GM18870 (cell line): ENCODE data around the gene EDA.

Experiments used
- ATAC-seq: cut with Tn5 transposase; IDR thresholded peaks from one replicate; pipeline ENCODE4 v1.9.1; 2021; ENCODE audit warnings: moderate library complexity; ENCODE audit not compliant: unreplicated experiment

EDA gene

DNA sequence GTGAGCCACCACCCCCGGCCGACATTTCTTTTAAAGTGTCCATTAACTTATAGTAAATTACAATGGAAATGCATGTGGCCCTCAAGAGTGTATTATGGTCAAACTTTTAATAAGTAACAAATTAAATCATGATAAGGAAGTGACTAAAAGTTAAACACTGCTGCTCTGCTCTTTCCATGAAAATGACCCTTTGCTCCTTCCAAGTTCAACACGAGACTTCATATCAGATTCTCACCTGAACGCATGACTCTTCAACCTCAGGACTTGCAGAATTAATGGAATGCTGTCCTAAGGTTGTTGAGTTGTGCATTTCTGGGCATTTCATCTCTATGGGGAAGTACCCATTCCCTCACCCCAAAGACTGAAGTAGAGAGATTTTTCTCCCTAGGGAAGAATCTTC, 406.7 kb downstream of the EDA start:
- ATAC-seq: no peak

DNA sequence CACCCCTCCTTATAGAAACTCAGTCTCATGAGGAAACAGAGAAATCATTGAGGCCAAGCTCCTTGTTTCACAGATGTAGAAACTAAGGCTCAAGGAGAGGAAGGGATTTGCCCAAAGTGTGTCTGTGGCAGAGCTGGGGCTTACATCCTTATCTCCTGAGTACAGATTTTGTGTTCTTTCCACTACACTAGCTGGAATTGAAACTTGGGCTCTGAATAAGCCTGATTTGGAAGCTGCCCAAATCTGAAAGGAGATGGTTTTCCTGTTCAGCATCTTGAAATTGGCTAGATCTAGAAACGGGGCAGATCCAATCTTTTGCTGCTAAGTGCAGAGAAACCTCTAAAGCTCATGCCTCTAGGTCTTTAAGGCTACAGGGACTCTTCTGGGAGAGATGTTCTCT, 409.6 kb downstream of the EDA start:
- no peak for ATAC-seq

DNA sequence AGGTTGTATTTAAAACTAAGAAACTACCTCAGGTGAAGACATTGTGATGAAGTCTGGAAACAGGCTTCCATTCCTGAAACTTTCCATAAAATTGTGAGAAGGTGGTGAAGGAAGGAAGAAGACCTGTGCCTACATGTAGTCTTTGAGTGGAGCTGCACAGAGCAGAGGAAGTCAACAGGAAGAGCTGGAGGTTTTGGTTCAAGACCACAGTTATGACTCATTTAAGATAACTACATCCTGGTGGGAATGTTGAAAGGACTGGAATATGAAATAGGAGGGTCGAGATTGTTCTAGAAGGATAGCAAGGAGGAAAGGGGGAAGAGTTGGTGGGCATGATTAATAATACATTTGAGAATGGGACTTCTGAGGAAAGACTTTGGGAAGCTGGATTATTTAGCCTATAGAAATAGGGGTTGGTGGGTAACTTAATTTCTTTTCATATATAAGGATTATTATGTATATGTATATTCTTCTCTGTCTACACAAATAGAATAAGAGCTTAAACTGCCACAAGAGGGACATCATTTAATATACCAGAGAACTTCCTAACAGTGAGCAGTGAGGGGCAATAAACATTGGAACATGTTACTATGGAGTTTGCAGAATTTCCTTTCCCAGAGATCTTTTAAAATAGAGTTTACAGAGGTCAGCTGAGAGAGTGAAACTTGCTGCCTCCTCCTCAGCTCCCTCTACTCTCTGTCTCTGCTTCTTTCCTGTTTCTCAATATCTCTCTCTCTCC, 410.4 kb downstream of the EDA start:
- ATAC-seq: no peak

DNA sequence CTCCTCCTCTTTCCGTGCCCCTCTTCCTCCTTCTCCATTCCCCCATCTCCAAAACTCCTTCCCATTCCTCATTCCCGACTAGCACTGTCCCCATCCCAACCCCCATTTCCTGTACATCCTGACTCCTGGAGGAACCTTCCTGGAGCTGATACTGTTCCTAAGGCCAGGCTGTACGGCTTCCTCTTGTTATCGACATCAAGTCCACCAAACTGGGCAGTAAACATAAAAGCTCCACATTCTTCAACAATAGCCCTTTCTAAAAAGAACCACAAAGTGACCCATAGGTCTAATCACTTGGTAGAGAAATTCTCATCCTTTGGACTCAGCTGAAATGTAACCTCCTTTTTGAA, 410.9 kb downstream of the EDA start:
- ATAC-seq: no peak

DNA sequence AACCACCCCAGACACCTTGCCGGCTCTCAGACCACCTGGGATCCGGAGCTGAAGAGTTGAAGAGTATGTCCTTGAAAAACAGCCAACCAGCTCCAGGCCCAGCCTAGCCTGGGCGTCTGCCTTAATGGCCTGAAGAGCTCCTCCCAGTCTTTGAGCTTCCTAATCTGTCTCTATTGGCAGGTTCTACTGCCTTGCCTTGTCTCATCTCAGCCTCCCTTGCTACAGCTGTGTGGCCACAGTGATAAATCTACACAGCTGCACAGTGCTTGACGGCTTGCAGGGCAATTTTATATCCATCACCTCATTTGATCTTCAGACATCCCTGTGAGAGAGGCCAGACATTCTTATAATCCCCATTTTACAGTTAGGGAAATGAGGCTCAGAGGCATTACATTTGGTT, 413.9 kb downstream of the EDA start:
- ATAC-seq: no peak

DNA sequence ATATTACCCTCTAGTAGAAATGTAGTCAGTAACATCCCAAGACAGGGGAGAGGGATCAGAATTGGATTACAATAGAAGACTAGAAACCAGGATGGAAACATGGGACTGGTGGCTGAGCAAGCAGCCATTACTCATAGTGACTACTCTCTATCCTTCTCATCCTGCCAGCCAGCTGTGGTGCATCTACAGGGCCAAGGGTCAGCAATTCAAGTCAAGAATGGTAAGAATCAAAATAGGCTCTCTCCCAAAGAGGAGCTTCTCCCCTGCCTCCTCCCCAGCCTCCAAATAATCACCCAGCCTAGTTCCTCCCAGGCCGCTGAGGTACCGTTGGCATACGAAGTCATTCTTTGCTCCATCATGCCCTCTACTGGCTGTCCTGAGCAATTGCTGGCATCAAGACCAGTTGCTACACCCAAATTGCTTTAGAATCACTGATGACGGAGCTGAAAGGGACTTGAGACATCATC, 414.4 kb downstream of the EDA start:
- peak; percentile 78 for ATAC-seq

DNA sequence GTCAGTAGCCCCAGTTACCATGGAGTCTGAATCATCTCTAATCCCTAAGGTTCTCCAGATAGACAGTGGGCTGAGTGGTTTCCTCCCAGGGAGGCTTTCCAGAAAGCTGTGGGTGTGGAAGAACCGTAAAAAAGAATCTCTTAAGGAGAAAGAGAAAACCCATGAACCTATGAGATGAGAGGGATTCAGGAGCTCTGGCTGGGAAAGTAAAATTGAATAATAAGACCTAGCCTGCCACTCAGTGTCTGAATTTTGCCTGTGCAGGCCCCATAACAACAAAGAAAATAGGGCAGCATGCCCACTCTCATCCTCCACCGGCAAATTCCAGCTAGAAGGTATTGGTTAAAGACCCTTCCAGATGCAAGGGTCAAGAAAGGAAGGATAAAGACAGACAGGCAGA, 416.9 kb downstream of the EDA start:
- ATAC-seq: no peak

DNA sequence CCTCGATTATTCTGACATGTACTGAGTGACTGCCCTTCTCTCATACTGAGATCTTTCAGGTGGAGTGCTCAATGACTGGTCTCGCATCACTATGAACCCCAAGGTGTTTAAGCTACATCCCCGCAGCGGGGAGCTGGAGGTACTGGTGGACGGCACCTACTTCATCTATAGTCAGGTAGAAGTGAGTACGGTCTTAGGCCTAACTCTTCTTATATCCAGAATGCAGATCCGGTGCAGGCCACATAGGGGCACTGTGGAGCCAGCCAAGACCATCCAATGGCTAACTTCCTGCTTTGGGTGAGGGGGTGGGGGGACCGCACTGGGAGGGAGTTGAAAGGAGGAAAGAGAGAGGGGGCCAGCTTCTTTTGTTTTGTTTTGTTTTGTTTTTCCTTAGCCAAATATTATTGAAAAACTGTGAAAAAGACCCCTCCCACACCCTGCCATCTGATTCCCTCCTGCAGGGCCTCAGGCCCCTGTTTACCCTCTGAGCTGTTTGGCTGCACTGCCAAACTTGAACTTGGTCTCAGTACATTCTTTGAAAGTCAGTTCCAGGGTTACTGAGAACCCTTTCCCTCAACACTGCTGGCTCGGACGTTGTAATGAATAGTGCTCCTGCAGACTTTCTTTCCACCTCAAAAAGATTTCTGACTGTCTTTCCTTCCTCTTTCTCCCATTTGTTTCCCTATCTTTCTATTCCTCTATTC, 417.6 kb downstream of the EDA start:
- peak; percentile 48 for ATAC-seq

DNA sequence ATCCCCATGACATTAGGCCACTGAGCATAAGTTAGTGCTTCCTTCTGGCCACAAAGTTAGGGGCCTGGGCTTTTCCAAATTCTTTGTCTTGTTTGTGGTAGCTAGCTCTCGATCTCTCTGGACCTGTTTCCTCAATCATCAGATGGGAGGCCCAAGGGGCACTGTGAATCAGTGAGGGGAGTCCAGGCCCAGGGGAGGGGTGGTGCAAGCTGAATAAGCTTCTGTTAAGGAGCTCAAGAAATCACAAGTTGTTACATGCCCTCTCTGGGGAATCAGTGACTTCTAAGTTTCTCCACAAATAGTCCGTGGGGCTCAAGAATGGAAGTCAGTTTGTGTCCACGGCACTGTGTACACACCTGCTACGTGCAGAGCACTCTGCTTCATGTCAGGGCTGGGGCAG, 418.7 kb downstream of the EDA start:
- no peak for ATAC-seq

DNA sequence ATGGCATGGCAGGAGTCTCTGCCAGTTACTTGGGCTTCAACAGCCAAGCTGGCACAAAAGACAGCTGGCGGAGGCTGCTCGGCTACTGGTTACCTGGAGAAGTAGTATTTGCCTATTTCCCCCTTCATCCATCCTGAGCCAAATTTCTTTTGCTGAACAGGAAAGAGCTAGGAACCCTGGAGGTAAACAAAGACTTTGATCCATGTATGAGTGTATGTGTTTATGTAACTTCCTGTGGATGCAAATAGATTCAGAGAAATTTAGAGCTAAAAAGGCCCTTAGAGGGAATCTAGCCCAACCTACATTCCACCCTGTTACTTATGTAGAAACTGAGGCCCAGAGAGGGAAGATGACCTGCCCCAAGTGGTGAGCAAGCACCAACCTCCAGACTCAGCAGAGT, 422.6 kb downstream of the EDA start:
- ATAC-seq: no peak

DNA sequence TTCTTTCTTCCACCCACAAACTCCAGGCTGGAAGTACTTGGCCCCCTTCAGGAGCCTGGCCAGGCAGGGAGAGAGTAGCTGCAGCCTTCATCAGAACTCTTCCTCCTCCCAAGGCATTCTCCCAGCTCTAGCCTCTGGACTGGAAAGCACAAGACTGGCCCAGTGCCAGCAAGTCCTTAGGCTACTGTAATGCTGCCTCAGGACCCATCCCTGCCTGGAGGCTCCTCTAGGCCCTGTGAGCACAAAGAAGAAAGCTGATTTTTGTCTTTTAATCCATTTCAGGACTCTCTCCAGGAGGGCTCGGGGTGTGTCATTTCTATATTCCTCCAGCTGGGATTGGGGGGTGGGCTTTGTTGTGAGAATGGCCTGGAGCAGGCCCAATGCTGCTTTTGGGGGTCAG, 423.0 kb downstream of the EDA start:
- no peak for ATAC-seq

DNA sequence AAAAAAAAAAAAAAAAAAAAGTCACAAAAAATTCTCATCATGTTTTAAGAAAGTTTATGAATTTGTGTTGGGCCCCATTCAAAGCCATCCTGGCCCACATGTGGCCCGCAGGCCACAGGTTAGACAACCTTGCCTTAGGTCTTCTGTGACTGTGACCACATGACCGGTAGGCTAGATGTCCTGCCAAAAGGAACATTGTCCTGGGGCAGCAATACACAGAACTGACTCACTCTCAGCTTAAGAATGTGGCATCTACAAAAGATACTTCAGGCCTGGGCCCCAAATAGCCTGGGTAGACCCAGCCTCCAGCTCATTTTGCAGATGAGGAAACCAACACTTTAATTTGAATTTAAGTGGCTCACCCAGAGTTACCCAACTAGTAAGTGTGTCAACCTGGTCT, 423.8 kb downstream of the EDA start:
- no peak for ATAC-seq

DNA sequence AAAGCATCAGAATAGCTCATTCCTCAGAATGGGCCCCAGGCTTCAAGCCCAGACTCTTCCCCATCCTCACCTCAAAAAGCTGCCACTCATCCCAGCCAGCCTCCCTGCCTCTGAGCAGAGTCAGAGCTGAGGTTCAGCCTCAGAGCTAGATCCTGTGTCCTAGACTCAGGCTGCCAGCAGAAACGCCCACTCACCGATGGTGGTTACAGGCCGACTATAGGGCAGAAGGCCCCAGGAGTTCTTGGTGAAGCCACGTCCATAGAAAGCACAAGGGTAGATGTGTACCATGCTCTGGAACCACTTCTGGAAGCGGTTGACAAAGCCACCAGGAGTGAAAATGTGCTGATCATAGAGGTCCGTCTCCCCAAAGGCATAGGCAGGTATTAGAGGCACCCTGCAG, 426.1 kb downstream of the EDA start:
- ATAC-seq: no peak

DNA sequence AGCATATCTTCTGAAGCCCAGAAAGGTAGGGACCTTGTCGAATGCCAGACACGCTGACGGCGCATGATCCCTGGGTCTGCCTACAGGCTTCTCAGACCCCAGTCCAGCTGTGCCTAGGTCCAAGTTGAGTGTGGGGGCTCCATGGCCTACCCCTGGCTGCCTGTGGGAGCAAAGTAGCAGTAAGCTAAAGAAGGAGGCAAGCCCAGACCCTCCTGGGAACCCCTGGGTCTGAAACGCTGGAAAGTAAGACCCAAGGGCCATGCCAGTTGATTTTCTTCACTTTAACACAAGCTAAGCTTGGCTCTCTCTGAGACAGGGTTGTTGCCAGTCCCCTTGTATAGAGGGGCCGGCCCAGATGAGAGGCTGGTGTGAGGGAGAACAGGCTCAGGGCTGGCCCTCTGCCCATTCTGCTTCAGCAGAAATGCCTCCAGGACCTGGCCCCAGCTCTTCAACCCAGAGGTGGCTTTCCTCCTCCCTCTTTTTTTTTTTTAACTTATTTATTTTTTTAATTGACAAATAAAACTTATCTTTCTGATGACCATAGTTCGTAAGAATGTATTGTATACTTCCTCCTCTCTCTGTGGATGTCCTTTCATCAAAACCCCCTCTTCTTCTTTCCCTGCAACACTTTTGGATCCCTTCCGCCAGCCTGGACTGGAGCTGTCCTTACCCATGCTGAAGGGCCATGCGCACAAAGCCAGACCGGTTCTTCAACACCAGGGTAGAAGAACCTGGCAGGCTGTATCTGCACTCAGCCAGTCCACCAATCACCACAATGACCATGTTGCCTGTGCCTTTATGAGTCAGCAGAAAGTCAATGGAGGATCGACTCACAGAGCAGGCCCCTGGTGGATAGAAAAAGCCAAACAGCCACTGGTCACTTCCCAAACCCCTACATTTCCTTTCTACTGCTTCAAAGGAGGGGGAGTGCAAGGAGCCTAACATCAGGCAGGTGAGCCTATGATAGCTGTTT, 426.8 kb downstream of the EDA start:
- no peak for ATAC-seq

DNA sequence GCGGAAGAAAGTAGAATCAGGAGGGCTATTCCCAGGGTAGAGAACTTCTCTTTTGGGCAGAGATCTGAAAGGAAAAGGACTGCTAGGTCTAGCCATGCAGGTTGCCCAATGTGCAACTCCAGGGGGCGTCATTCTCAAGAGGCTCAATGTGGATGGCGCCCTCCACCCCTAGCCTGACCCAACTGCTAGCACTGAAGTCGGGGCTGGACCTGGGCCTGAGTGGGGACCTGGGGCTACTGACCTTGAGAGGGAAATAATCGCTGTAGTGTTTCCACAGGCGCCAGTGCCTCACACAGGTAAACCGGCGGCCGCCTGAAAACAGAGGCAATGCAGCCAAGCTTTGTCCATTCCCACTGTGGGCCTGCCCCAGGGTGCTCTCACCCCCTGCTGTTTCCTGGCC, 427.8 kb downstream of the EDA start:
- no peak for ATAC-seq

DNA sequence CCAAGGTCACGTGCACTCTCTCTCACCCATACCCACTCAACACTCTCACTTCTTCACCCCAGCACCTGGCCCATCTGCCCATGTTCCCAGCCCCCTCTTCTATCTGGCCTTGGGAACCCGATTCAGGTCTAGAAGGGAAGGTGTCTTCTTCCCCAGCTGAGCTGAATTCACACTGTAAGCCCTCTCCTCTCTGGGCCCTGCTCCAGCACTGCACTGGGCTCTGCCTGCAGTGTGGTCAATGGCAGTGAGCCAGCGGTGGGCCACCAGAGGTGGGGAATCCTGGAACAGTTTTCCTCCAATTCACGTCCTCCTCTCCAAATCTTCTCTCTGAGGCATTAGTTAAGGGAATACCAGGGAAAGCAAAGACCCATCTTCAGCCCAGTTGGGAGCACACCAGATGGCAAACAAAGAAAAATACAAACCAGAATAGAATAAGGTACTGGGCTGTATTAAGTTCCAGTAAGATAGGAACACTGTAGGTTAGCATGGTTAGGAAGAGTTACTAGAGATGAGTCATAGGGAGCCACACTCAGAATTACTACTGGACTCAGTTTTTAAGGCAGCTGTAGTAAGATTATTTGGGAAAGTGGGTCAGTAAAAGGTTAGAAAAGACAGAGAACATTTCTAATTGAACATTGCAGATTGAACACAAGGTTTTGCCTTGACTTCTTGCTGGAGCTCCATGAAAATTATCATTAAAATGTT, 428.8 kb downstream of the EDA start:
- ATAC-seq: no peak

DNA sequence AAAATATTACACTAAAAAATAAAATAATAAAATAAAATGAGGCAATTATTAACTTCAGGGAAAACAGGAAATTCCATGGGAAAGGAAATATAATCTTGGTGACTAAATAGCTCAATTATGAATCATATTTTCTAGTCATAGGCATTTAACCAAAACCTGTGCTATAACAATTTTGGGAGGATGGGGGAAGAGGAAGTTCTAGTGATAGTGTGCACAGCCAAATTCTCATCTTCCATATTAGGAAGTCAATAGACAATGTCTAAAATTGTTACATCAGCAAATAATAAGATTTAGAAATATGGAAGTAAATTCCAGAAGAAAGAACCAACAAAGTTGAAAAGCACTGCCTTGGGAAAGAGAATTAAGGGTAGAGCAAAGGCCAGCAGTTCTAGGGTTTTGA, 431.1 kb downstream of the EDA start:
- no peak for ATAC-seq

DNA sequence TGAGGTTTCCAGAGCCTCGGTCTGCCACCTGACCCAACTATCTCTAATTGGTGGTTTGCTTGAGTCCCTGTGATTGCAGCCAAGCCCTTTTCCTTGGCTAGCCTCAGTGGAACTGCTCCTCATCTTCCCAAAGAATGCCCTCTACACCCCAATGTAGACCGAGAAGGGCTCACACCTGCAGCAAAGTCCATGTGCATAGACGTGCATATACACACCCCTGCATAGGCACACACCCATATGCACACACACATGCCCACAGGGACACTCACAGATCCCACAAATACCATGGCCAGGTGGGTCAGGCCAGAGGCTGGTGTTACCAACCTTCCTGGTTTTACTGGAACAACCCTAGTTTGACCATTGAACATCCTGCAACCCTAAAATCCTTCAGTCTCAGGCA, 433.5 kb downstream of the EDA start:
- no peak for ATAC-seq

DNA sequence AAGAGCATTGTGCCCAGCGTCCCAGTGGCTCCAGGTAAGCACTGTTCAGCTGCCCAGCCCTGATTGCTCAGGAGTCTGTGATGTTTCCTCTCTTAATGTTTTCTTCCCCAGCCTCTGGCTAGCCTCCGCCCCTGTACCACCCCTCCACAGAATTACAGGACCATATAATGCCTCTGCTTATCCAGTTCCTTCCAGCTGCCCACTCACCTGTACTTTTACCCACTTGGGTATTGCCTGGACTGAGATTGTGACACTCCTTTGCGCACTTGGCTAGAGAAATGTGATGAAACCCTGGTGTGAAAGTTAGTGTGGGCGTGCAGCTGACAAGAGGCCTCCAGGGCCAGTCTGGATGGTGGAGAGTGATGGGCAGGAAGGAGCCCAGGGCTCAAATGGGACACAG, 434.0 kb downstream of the EDA start, which contains the start of gene AWAT2:
Gene AWAT2, minus strand, starts transcription at position 14 of the 400 bp plus-strand sequence. Its CDS starts 6 bp downstream, at position 8.
- no peak for ATAC-seq

DNA sequence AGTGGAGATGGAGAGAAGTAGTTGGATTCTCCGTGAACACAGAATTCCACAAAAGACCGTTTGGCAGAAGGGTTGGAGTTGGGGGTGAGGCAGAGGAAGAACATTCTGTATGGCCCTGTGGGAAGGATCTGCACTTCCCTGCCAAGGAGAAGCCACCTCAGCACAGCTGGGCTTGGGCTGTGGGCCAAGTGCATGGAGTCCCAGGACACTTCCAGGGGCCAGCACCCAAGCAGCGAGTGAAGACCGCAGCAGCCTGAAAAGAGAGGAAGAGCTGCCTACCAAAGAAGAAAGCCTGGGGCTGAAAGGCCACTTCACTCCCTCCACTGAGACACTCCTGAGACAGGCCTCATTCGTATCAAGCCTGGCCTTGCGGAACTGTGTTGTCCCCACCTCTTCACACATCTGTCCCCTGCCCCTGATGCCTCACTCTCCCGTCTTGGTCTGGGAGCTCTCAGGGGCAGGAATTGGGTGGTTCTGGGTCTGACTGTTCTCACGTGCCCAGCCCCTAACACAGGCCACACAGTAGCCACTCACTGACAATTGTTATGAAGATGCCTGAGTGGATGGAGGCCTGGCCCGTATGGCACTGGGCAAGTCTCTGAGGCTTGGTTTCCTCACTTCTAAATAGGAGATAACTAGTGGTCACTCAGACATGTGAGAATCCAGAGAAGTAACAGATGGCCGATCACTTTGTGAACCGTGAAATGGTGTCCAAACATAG, 437.1 kb downstream of the EDA start:
- ATAC-seq: no peak
